Fibroblast of gingiva (primary cell): Measurements from ENCODE around the gene RASL11B.
"Not testable (repeated sequence)": the region's sequence is repeated elsewhere in the genome, so short reads cannot be mapped to it uniquely, and the experiment has no call there.

Experiments
- DNase-seq: peaks from one replicate; pipeline ENCODE4 v3.0.0-alpha.2; 2011; ENCODE audit warnings: low read depth

Gene RASL11B

GRCh38 chr4:52861879-52862616 lies at the start of gene RASL11B:
TSS of gene RASL11B (plus strand) at chr4:52862317. CDS start at chr4:52862508, 191 bp downstream.
- DNase-seq, result peak; percentile 71

- no peak for DNase-seq
These were observed 48.6 kb upstream of the RASL11B start for GRCh38 chr4:52813546-52813945.

- DNase-seq, result peak; percentile 99
These were observed 39.5 kb upstream of the RASL11B start for GRCh38 chr4:52822583-52822971.

- DNase-seq, result peak; percentile 97
These were observed 39.0 kb upstream of the RASL11B start for GRCh38 chr4:52822972-52823701.

- DNase-seq, result no peak
These were observed 38.4 kb upstream of the RASL11B start for GRCh38 chr4:52823702-52824092.

GRCh38 chr4:52824270-52824602 lies 37.9 kb upstream of the RASL11B start:
- DNase-seq, result no peak

GRCh38 chr4:52824603-52825459 lies 37.3 kb upstream of the RASL11B start:
- DNase-seq, result peak; percentile 77

- DNase-seq, result no peak
These were observed 36.5 kb upstream of the RASL11B start for GRCh38 chr4:52825460-52826090.

GRCh38 chr4:52833941-52834525 lies 28.1 kb upstream of the RASL11B start:
- peak; percentile 13 for DNase-seq

GRCh38 chr4:52834641-52835456 lies 27.3 kb upstream of the RASL11B start:
- not testable (repeated sequence) for DNase-seq

- no peak for DNase-seq
These were observed 26.0 kb upstream of the RASL11B start for GRCh38 chr4:52836120-52836519.

- peak; percentile 78 for DNase-seq
These were observed 25.4 kb upstream of the RASL11B start for GRCh38 chr4:52836678-52837077.

GRCh38 chr4:52837716-52838558 lies 24.2 kb upstream of the RASL11B start:
- DNase-seq, result peak; percentile 32

GRCh38 chr4:52838729-52839586 lies 23.2 kb upstream of the RASL11B start:
- DNase-seq, result no peak

GRCh38 chr4:52840531-52841370 lies 21.4 kb upstream of the RASL11B start:
- DNase-seq, result no peak

GRCh38 chr4:52841682-52842456 lies 20.2 kb upstream of the RASL11B start:
- no peak for DNase-seq

GRCh38 chr4:52842792-52843191 lies 19.3 kb upstream of the RASL11B start:
- no peak for DNase-seq
